H9 (cell line): ENCODE data around the gene ELF1. TPM values are rescaled to one million over a fixed set of nuclear protein-coding genes. Genes with fewer than 3 reads are reported as not detected.

ENCODE experiments used
- DNase-seq: peaks from one replicate; pipeline ENCODE4 v3.0.0-alpha.2; 2017
- H2AFZ ChIP-seq: one replicate; pipeline ENCODE4 v1.6.1; 2013; ENCODE audit warnings: mild to moderate bottlenecking, low read length, control low read depth, moderate library complexity
- H2AK5ac ChIP-seq: 2 replicates; pipeline ENCODE4 v1.6.1; 2013; ENCODE audit warnings: low read length, control low read depth, mixed read lengths; ENCODE audit not compliant: insufficient read length
- H2BK120ac ChIP-seq: one replicate; pipeline ENCODE4 v1.6.1; 2013; ENCODE audit warnings: low read depth, mild to moderate bottlenecking, low read length, control low read depth, inconsistent platforms; ENCODE audit not compliant: poor library complexity, severe bottlenecking
- H2BK12ac ChIP-seq: 2 replicates; pipeline ENCODE4 v1.6.1; 2013; ENCODE audit warnings: low read length, control low read depth, mixed read lengths, low read depth; ENCODE audit not compliant: insufficient read length
- H2BK15ac ChIP-seq: 2 replicates; pipeline ENCODE4 v1.6.1; 2013; ENCODE audit warnings: low read depth, low read length, control low read depth
- H2BK20ac ChIP-seq: one replicate; pipeline ENCODE4 v1.6.1; 2013; ENCODE audit warnings: low read depth, mild to moderate bottlenecking, low read length, control low read depth, inconsistent platforms; ENCODE audit not compliant: poor library complexity, severe bottlenecking
- H2BK5ac ChIP-seq: 2 replicates; pipeline ENCODE4 v1.6.1; 2013; ENCODE audit warnings: low read length, control low read depth, mixed read lengths; ENCODE audit not compliant: insufficient read length
- H3K14ac ChIP-seq: 2 replicates; pipeline ENCODE4 v1.6.1; 2013; ENCODE audit warnings: low read length, control low read depth; ENCODE audit not compliant: insufficient read depth
- H3K18ac ChIP-seq: 2 replicates; pipeline ENCODE4 v1.6.1; 2013; ENCODE audit warnings: low read depth, mild to moderate bottlenecking, mixed read lengths, low read length, control low read depth; ENCODE audit not compliant: insufficient read length
- H3K23ac ChIP-seq: 2 replicates; pipeline ENCODE4 v1.6.1; 2013; ENCODE audit warnings: low read length, control low read depth, mixed read lengths, low read depth; ENCODE audit not compliant: insufficient read length
- H3K23me2 ChIP-seq: 2 replicates; pipeline ENCODE4 v1.6.1; 2013; ENCODE audit warnings: low read depth, mild to moderate bottlenecking, mixed read lengths, low read length, control low read depth; ENCODE audit not compliant: insufficient read length, poor library complexity, severe bottlenecking
- H3K27ac ChIP-seq: 2 replicates; pipeline ENCODE4 v1.5.1; 2013; ENCODE audit warnings: low read length, control low read depth, mixed read lengths, low read depth; ENCODE audit not compliant: insufficient read length
- H3K27me3 ChIP-seq: 2 replicates; pipeline ENCODE4 v1.6.1; 2013; ENCODE audit warnings: low read length, control low read depth, inconsistent platforms; ENCODE audit not compliant: insufficient read depth
- H3K4ac ChIP-seq: 2 replicates; pipeline ENCODE4 v1.6.1; 2013; ENCODE audit warnings: low read depth, mild to moderate bottlenecking, control low read depth, inconsistent platforms, low read length, moderate library complexity
- H3K4me1 ChIP-seq: 2 replicates; pipeline ENCODE4 v1.6.1; 2013; ENCODE audit warnings: low read length, control low read depth, inconsistent platforms; ENCODE audit not compliant: insufficient read depth
- H3K4me2 ChIP-seq: 2 replicates; pipeline ENCODE4 v1.6.1; 2013; ENCODE audit warnings: low read length, control low read depth, mixed read lengths; ENCODE audit not compliant: insufficient read length, insufficient read depth
- H3K56ac ChIP-seq: 2 replicates; pipeline ENCODE4 v1.6.1; 2013; ENCODE audit warnings: low read depth, mild to moderate bottlenecking, mixed read lengths, low read length, control low read depth; ENCODE audit not compliant: insufficient read length
- H3K79me1 ChIP-seq: 2 replicates; pipeline ENCODE4 v1.6.1; 2013; ENCODE audit warnings: low read depth, mild to moderate bottlenecking, moderate library complexity, low read length, control low read depth, inconsistent platforms; ENCODE audit not compliant: insufficient read depth, poor library complexity, severe bottlenecking
- H3K79me2 ChIP-seq: 2 replicates; pipeline ENCODE4 v1.6.1; 2013; ENCODE audit warnings: low read length, control low read depth, inconsistent platforms; ENCODE audit not compliant: insufficient read depth
- H3K9ac ChIP-seq: 2 replicates; pipeline ENCODE4 v1.6.1; 2013; ENCODE audit warnings: low read length, control low read depth, mixed read lengths; ENCODE audit not compliant: insufficient read length; ENCODE audit errors: extremely low read depth
- H3K9me3 ChIP-seq: one replicate; pipeline ENCODE4 v1.6.1; 2013; ENCODE audit warnings: low read depth, low read length, inconsistent platforms; ENCODE audit not compliant: control insufficient read depth
- H3T11ph ChIP-seq: one replicate; pipeline ENCODE4 v1.6.1; 2013; ENCODE audit warnings: mild to moderate bottlenecking, low read length, control low read depth, inconsistent platforms
- H4K20me1 ChIP-seq: one replicate; pipeline ENCODE4 v1.6.1; 2013; ENCODE audit not compliant: control insufficient read depth, insufficient read length, insufficient read depth
- H4K5ac ChIP-seq: 2 replicates; pipeline ENCODE4 v1.6.1; 2013; ENCODE audit warnings: low read depth, mild to moderate bottlenecking, mixed read lengths, low read length, control low read depth; ENCODE audit not compliant: insufficient read length
- H4K8ac ChIP-seq: replicated peaks from 2 replicates; pipeline ENCODE4 v1.6.1; 2013; ENCODE audit warnings: low read length, control low read depth, mixed read lengths, low read depth; ENCODE audit not compliant: insufficient read length
- H4K91ac ChIP-seq: 2 replicates; pipeline ENCODE4 v1.6.1; 2013; ENCODE audit warnings: low read depth, mild to moderate bottlenecking, moderate library complexity, mixed read lengths, low read length, control low read depth; ENCODE audit not compliant: insufficient read length
- H3K27ac Mint-ChIP-seq, 3 experiments: 2 replicates in 2 of 3; 3 replicates in 1 of 3; pipeline ENCODE4 v1.8.0; 2020 to 2021; ENCODE audit warnings: mixed read lengths in 3 of 3, mild to moderate bottlenecking in 1 of 3, moderate library complexity in 1 of 3
- H3K27me3 Mint-ChIP-seq: 2 replicates; pipeline ENCODE4 v1.8.0; 2021; ENCODE audit warnings: low read depth, mild to moderate bottlenecking, moderate library complexity, mixed read lengths
- H3K36me3 Mint-ChIP-seq, 3 experiments: 2 replicates in 2 of 3; 3 replicates in 1 of 3; pipeline ENCODE4 v1.8.0; 2020 to 2021; ENCODE audit warnings: low read depth in 3 of 3, mixed read lengths in 3 of 3; ENCODE audit not compliant: insufficient read depth in 1 of 3
- H3K4me1 Mint-ChIP-seq, 2 experiments: 2 replicates each; pipeline ENCODE4 v1.8.0; 2020; ENCODE audit warnings: mixed read lengths in 2 of 2
- H3K4me3 Mint-ChIP-seq, 2 experiments: 2 replicates in 1 of 2; 3 replicates in 1 of 2; pipeline ENCODE4 v1.8.0; 2020 to 2021; ENCODE audit warnings: mild to moderate bottlenecking in 2 of 2, mixed read lengths in 2 of 2, moderate library complexity in 1 of 2
- H3K9me3 Mint-ChIP-seq, 2 experiments: 2 replicates in 1 of 2; 3 replicates in 1 of 2; pipeline ENCODE4 v1.8.0; 2020; ENCODE audit warnings: mild to moderate bottlenecking in 2 of 2, mixed read lengths in 2 of 2, moderate library complexity in 1 of 2
- total RNA-seq: library from RNA; stranded (reverse); gene quantifications from 2 replicates; pipeline ENCODE4 v1.2.1, GENCODE V29; 2021
- TF ChIP-seq, protein P1 (sequence below): fragments of 200-600 bp; sonication (generic); conservative IDR thresholded peaks from 3 replicates; pipeline ENCODE4 v1.8.0; 2021; ENCODE audit warnings: antibody characterized with exemption, mild to moderate bottlenecking

ELF1 gene
- total RNA-seq, 1 experiment from 2014 or later = 15.5 TPM

GRCh38 chr13:40975441-40975840 lies 43.7 kb downstream of the ELF1 start:
- no peak overlapping the region for H3K4me2 ChIP-seq
- H3K27me3 ChIP-seq = no peaks in the 10 kb centered on the region
- Mint-ChIP-seq H3K27me3 (no peaks in the 10 kb centered on the region), H3K4me1 (peaks cover 4 to 7% of the 10 kb centered on the region in 2 experiments), H3K9me3 (no peaks in the 10 kb centered on the region), H3K4me3 (no peak overlapping the region), H3K36me3 (no peaks in the 10 kb centered on the region), H3K27ac (no peak overlapping the region)
- H3K56ac ChIP-seq = no peak overlapping the region
- no peak overlapping the region for H4K8ac ChIP-seq
- H3K79me2 ChIP-seq = no peaks in the 10 kb centered on the region
- no peak overlapping the region for H3K23ac ChIP-seq
- H2BK12ac ChIP-seq = no peak overlapping the region
- H2BK20ac ChIP-seq = no peak overlapping the region
- no peak overlapping the region for H2AK5ac ChIP-seq
- no peak overlapping the region for H2BK5ac ChIP-seq
- H2AFZ ChIP-seq = no peak overlapping the region
- H2BK120ac ChIP-seq = no peak overlapping the region
- H3K23me2 ChIP-seq = no peaks in the 10 kb centered on the region
- no peak overlapping the region for H2BK15ac ChIP-seq
- H3K18ac ChIP-seq = no peak overlapping the region
- no peak overlapping the region for H3K4ac ChIP-seq
- H3K9ac ChIP-seq = no peak overlapping the region
- H3K79me1 ChIP-seq = no peaks in the 10 kb centered on the region
- no peak overlapping the region for H3K14ac ChIP-seq
- DNase-seq = no peak
- H3K9me3 ChIP-seq = no peaks in the 10 kb centered on the region
- H4K20me1 ChIP-seq = no peaks in the 10 kb centered on the region
- no peaks in the 10 kb centered on the region for H3K4me1 ChIP-seq
- H3T11ph ChIP-seq = no peak overlapping the region
- TF ChIP-seq, protein P1, sequence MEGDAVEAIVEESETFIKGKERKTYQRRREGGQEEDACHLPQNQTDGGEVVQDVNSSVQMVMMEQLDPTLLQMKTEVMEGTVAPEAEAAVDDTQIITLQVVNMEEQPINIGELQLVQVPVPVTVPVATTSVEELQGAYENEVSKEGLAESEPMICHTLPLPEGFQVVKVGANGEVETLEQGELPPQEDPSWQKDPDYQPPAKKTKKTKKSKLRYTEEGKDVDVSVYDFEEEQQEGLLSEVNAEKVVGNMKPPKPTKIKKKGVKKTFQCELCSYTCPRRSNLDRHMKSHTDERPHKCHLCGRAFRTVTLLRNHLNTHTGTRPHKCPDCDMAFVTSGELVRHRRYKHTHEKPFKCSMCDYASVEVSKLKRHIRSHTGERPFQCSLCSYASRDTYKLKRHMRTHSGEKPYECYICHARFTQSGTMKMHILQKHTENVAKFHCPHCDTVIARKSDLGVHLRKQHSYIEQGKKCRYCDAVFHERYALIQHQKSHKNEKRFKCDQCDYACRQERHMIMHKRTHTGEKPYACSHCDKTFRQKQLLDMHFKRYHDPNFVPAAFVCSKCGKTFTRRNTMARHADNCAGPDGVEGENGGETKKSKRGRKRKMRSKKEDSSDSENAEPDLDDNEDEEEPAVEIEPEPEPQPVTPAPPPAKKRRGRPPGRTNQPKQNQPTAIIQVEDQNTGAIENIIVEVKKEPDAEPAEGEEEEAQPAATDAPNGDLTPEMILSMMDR = no peak
- no peak overlapping the region for H3K27ac ChIP-seq
- no peak overlapping the region for H4K5ac ChIP-seq
- H4K91ac ChIP-seq = no peak overlapping the region
